Adrenal gland (tissue), 12 donors: Measurements from ENCODE around the gene AEBP1. TPM values are rescaled to one million over a fixed set of nuclear protein-coding genes. Genes with fewer than 3 reads are reported as not detected.

Experiments
- DNase-seq, 7 donors: peaks; one replicate each; pipeline ENCODE4 v3.0.0-alpha.2; 2019 to 2020
- H3K27ac ChIP-seq, 5 donors: fragments of 200-600 bp; sonication (generic) in 4 of 5; 1 replicate in 3 of 5; 2 replicates in 2 of 5; pipeline versions ENCODE4 v1.5.1 to v1.8.0; 2016 to 2020; ENCODE audit warnings: mild to moderate bottlenecking in 1 of 5
- H3K27me3 ChIP-seq: fragments of 200-600 bp; 2 replicates; pipeline ENCODE4 v1.8.0; 2021
- H3K36me3 ChIP-seq, 2 donors: fragments of 200-600 bp; replicated peaks in 1 of 2; 1 replicate in 1 of 2; 2 replicates in 1 of 2; pipeline versions ENCODE4 v1.5.1 to v1.8.0; 2018 to 2022
- H3K4me1 ChIP-seq, 2 donors: fragments of 200-600 bp; replicated peaks in 1 of 2; 1 replicate in 1 of 2; 2 replicates in 1 of 2; pipeline versions ENCODE4 v1.5.1 to v1.8.0; 2018 to 2021
- H3K4me3 ChIP-seq, 4 donors: fragments of 200-600 bp; sonication (generic) in 3 of 4; one replicate each; pipeline ENCODE4 v1.5.1; 2016 to 2018
- H3K9me3 ChIP-seq, 3 donors: fragments of 200-600 bp; sonication (generic) in 1 of 3; replicated peaks in 1 of 3; 1 replicate in 2 of 3; 2 replicates in 1 of 3; pipeline versions ENCODE4 v1.5.1 to v1.8.0; 2016 to 2021
- POLR2A ChIP-seq, 2 donors: fragments of 450-650 bp; IDR thresholded peaks; one replicate each; pipeline ENCODE4 v1.6.1; 2017; ENCODE audit warnings: antibody characterized with exemption in 2 of 2, mild to moderate bottlenecking in 2 of 2, moderate library complexity in 1 of 2
- WGBS, 4 donors: extraction: QIAGEN DNeasy Blood & Tissue Kit in 2 of 4; methylation state at CpG; one replicate each; pipeline versions ENCODE4 v1.1.5 to v1.1.7; 2013 to 2017; 5-methylcytosine and 5-hydroxymethylcytosine counted together
- intact Hi-C, 2 donors: fragments of 100-400 bp; cut with DNase I; formaldehyde crosslinking; loops; one replicate each; pipeline versions ENCODE4 v1.14.1 to v1.15.0; 2022 to 2023
- polyA plus RNA-seq, 3 donors: library from polyadenylated mRNA; stranded (reverse); fragments of 200-250 nt in 2 of 3; fragments of 350-450 nt in 1 of 3; fragmentation: Illumina TruSeq in 1 of 3; extraction: RNeasy Lipid Tissue Mini Kit (QIAGEN cat#74804) in 1 of 3; gene quantifications; one replicate each; pipeline ENCODE4 v1.2.3, GENCODE V29; 2013 to 2014
- total RNA-seq, 9 donors: library from RNA; depleted of rRNA in 4 of 9; stranded (reverse); fragments of >200 nt in 4 of 9; fragments of 120-200 nt in 1 of 9; fragmentation: NEBNext Ultra II Directional in 1 of 9; extraction: Animal tissue kit (Norgen Biotek cat#: 25700) in 1 of 9; gene quantifications; one replicate each; pipeline versions ENCODE4 v1.1.0 to v1.2.4, GENCODE V29; 2013 to 2023
- TF ChIP-seq, protein P1 (sequence below), 6 experiments: fragments of 450-650 bp in 4 of 6; fragments of 200-600 bp in 2 of 6; sonication (generic) in 1 of 6; IDR thresholded peaks; 1 replicate in 5 of 6; 2 replicates in 1 of 6; pipeline versions ENCODE4 v1.5.1 to v1.8.0; 2016 to 2021; ENCODE audit warnings: antibody characterized with exemption in 6 of 6, mild to moderate bottlenecking in 2 of 6, moderate library complexity in 1 of 6
- donor health status: healthy with polysubstance abuse.
- donor health status: Bipolar disorder and iron deficiency.
- donor health status: DM: yes; HTN: yes; CAD: no.
- donor health status: DM: no; HTN: no; CAD: no.
- donor health status: DM: no; HTN: no; CAD: no.
- donor health status: DM: yes; HTN: yes; CAD: no.

AEBP1 gene
- total and polyA plus RNA-seq, 12 donors = 5.4 to 292 (median 127) TPM

DNA sequence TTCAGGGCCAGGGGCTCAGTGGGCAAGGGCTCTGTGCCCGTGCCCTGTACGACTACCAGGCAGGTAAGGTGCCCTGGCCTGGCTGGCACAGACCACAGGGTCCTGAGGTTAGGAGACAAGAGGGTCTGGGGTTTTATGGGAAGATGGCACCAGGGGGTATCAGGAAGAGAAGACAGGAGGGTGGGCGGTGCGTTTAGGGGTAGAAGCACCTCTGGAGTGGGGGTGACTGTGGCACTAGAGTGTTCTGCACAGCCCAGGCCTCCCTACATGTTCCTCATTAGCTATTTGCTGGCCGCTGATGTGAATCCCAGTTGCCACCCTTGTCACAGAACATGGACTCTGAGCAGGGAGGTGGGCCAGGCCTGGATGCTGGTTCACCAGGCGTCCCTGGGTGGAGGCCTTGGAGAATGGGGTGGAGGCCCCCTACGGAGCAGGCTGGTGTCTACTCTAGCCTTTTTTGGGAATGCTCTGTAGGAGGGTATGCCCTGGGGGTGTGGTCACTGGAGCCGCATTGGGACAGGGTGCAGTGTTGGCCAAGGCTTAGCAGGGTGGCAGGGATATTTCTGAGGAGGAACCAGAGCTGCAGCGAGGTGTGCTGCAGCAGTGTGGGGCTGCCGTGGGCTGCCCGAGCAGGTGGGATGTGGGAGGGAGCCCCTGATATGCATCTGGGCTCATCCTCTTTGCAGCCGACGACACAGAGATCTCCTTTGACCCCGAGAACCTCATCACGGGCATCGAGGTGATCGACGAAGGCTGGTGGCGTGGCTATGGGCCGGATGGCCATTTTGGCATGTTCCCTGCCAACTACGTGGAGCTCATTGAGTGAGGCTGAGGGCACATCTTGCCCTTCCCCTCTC lies 43.8 kb upstream of the AEBP1 start:
- H3K4me3 ChIP-seq = no peak overlapping the region
- H3K36me3 ChIP-seq = peaks cover 0 to 67% of the 10 kb centered on the region in 2 donors
- H3K4me1 ChIP-seq = peaks cover 20 to 28% of the 10 kb centered on the region in 2 donors
- 92 to 97% (median 94%) methylated on average over 17 to 21 of the region's 21 CpGs for WGBS, 4 donors
- DNase-seq = peak in 3 of 7 donors; percentile 11 to 49 (median 16)
- H3K9me3 ChIP-seq = no peaks in the 10 kb centered on the region
- intact Hi-C loops = loop anchor here in 1 of 2 donors (10.0 kb wide), 1 partner anchor 504 kb away; no protein-coding TSS in a partner anchor
- H3K27ac ChIP-seq = no peak overlapping the region
- TF ChIP-seq, protein P1, sequence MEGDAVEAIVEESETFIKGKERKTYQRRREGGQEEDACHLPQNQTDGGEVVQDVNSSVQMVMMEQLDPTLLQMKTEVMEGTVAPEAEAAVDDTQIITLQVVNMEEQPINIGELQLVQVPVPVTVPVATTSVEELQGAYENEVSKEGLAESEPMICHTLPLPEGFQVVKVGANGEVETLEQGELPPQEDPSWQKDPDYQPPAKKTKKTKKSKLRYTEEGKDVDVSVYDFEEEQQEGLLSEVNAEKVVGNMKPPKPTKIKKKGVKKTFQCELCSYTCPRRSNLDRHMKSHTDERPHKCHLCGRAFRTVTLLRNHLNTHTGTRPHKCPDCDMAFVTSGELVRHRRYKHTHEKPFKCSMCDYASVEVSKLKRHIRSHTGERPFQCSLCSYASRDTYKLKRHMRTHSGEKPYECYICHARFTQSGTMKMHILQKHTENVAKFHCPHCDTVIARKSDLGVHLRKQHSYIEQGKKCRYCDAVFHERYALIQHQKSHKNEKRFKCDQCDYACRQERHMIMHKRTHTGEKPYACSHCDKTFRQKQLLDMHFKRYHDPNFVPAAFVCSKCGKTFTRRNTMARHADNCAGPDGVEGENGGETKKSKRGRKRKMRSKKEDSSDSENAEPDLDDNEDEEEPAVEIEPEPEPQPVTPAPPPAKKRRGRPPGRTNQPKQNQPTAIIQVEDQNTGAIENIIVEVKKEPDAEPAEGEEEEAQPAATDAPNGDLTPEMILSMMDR (IDR thresholded peaks at IDR 0.05) = no peak
- no peak for TF ChIP-seq POLR2A (IDR thresholded peaks at IDR 0.05)
- no peaks in the 10 kb centered on the region for H3K27me3 ChIP-seq

DNA sequence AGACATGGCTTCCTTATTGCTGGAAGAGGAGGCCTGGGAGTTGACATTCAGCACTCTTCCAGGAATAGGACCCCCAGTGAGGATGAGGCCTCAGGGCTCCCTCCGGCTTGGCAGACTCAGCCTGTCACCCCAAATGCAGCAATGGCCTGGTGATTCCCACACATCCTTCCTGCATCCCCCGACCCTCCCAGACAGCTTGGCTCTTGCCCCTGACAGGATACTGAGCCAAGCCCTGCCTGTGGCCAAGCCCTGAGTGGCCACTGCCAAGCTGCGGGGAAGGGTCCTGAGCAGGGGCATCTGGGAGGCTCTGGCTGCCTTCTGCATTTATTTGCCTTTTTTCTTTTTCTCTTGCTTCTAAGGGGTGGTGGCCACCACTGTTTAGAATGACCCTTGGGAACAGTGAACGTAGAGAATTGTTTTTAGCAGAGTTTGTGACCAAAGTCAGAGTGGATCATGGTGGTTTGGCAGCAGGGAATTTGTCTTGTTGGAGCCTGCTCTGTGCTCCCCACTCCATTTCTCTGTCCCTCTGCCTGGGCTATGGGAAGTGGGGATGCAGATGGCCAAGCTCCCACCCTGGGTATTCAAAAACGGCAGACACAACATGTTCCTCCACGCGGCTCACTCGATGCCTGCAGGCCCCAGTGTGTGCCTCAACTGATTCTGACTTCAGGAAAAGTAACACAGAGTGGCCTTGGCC lies 43.0 kb upstream of the AEBP1 start:
- intact Hi-C loops = loop anchor here in 1 of 2 donors (10.0 kb wide), 1 partner anchor 504 kb away; no protein-coding TSS in a partner anchor
- TF ChIP-seq, protein P1 (IDR thresholded peaks at IDR 0.05) = no peak
- no peak for TF ChIP-seq POLR2A (IDR thresholded peaks at IDR 0.05)
- Histone ChIP-seq H3K27me3 (no peaks in the 10 kb centered on the region), H3K4me3 (no peak overlapping the region), H3K36me3 (peaks cover 0 to 61% of the 10 kb centered on the region in 2 donors), H3K27ac (no peak overlapping the region), H3K9me3 (no peaks in the 10 kb centered on the region), H3K4me1 (peaks cover 27 to 35% of the 10 kb centered on the region in 2 donors)
- DNase-seq = peak in 2 of 7 donors; percentile 12 to 14
- 77 to 84% (median 81%) methylated on average over 7 to 8 of the region's 8 CpGs for WGBS, 4 donors

DNA sequence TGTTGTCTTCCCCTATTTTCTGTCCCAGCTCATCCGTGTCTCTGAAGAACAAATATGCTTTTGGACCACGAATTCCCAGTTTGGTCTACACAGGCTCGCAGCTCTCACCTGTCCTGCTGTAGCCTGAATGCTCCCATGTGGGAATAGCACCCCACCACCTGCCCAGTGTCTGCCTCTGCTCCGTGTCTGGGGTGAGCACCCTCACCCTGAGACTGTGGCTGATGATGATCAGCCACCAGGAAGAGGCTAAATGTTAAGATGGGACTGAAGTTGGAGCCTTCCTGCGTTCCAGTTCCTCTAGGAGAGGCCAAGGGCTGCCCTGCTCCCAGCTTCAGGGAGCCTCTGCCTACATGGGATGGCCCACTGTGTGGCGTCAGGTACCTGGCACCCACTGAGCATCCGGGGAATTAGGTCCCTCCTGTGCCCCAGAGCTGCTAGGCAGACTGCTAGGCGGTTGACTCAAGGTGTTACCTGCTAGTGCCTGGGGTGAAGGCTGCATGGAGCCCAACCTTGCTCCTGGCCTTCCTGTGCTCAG lies 42.4 kb upstream of the AEBP1 start:
- peak in 1 of 7 donors; percentile 40 for DNase-seq
- peaks cover 27 to 35% of the 10 kb centered on the region in 2 donors for H3K4me1 ChIP-seq
- H3K27me3 ChIP-seq = no peaks in the 10 kb centered on the region
- TF ChIP-seq, protein P1 (IDR thresholded peaks at IDR 0.05) = no peak
- no peak for TF ChIP-seq POLR2A (IDR thresholded peaks at IDR 0.05)
- H3K36me3 ChIP-seq = peaks cover 0 to 55% of the 10 kb centered on the region in 2 donors
- no peak overlapping the region for H3K4me3 ChIP-seq
- intact Hi-C loops = loop anchor here in 1 of 2 donors (10.0 kb wide), 1 partner anchor 503 kb away; no protein-coding TSS in a partner anchor
- 79 to 86% (median 85%) methylated on average over 4 to 8 of the region's 8 CpGs for WGBS, 4 donors
- H3K27ac ChIP-seq = peak overlapping the region in 1 of 5 donors; percentile 70
- no peaks in the 10 kb centered on the region for H3K9me3 ChIP-seq
